OCI-LY3 (cell line): ENCODE results near the gene PEAK3.

Experiments used
- EZH2phosphoT487 ChIP-seq: fragments of 200-600 bp; shearing (Covaris generic); IDR thresholded peaks from 2 replicates; pipeline ENCODE4 v1.6.1; 2018; ENCODE audit warnings: antibody characterized with exemption, mixed run types, low read depth
- TF ChIP-seq, protein P1 (sequence below): fragments of 200-600, 300-600 bp; sonication (generic); IDR thresholded peaks from 2 replicates; pipeline ENCODE4 v1.5.1; 2014; ENCODE audit warnings: antibody characterized with exemption, low read length, low read depth

DNA sequence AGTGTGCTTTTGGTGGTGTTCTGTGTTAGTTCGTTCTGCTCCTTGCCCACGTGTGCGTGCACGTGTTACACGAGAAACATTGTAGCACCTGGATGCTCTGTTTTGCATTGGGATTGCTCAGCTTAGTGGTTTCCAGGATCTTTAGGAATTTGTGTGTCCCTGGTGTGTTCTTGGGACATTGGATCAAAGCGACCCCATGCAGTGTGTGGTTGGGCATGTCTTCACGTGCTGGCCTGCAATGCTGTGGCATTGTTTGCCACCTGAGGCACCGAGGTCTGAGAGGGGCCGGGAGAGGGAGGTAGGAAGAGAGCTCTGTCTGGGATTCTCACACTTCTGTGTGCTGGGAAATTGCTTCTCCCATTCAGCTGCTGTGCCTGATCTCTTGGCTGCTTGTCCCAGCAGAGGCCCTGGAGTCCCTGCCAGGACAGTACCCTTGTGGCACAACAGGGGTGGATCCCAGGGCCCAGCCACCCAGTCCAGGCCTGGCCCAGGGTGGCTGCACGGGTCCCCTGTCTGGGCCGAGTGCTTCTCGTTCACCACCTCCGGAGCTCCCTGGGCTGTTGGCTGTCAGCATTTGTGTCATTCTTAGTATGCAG lies 57.1 kb downstream of the PEAK3 start:
- TF ChIP-seq, protein P1, sequence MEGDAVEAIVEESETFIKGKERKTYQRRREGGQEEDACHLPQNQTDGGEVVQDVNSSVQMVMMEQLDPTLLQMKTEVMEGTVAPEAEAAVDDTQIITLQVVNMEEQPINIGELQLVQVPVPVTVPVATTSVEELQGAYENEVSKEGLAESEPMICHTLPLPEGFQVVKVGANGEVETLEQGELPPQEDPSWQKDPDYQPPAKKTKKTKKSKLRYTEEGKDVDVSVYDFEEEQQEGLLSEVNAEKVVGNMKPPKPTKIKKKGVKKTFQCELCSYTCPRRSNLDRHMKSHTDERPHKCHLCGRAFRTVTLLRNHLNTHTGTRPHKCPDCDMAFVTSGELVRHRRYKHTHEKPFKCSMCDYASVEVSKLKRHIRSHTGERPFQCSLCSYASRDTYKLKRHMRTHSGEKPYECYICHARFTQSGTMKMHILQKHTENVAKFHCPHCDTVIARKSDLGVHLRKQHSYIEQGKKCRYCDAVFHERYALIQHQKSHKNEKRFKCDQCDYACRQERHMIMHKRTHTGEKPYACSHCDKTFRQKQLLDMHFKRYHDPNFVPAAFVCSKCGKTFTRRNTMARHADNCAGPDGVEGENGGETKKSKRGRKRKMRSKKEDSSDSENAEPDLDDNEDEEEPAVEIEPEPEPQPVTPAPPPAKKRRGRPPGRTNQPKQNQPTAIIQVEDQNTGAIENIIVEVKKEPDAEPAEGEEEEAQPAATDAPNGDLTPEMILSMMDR, result no peak
- no peak for TF ChIP-seq EZH2phosphoT487
